AG09309 (cell line): Measurements from ENCODE around the gene TYMP.

Source experiments
- DNase-seq: peaks from one replicate; pipeline ENCODE4 v3.0.0-alpha.2; 2010; ENCODE audit warnings: low read depth
- H3K4me3 ChIP-seq: 2 replicates; pipeline ENCODE4 v1.5.1; 2011; ENCODE audit warnings: mild to moderate bottlenecking, low read depth, low read length, moderate library complexity; ENCODE audit not compliant: control insufficient read depth
- CTCF ChIP-seq: IDR thresholded peaks from 2 replicates; pipeline ENCODE4 v1.5.1; 2011; ENCODE audit warnings: mild to moderate bottlenecking, low read depth, low read length, inconsistent platforms; ENCODE audit not compliant: insufficient read depth, control insufficient read depth; ENCODE audit errors: missing control alignments

TYMP gene

GRCh38 chr22:50575426-50575941 is 45.7 kb upstream of the TYMP start:
- DNase-seq, result no peak
- TF ChIP-seq CTCF, result no peak
- H3K4me3 ChIP-seq, result no peak overlapping the region

GRCh38 chr22:50574383-50574755 is 44.6 kb upstream of the TYMP start:
- no peak overlapping the region for H3K4me3 ChIP-seq
- DNase-seq, result no peak
- no peak for TF ChIP-seq CTCF

GRCh38 chr22:50573491-50574382 is 43.9 kb upstream of the TYMP start:
- no peak overlapping the region for H3K4me3 ChIP-seq
- no peak for DNase-seq
- TF ChIP-seq CTCF, result no peak

GRCh38 chr22:50572965-50573364 is 43.2 kb upstream of the TYMP start:
- DNase-seq, result no peak
- TF ChIP-seq CTCF, result no peak
- no peak overlapping the region for H3K4me3 ChIP-seq

- no peak for DNase-seq
- H3K4me3 ChIP-seq, result no peak overlapping the region
- TF ChIP-seq CTCF, result no peak
Measured at GRCh38 chr22:50571264-50572175, 41.7 kb upstream of the TYMP start.

GRCh38 chr22:50570861-50571260 is 41.0 kb upstream of the TYMP start:
- TF ChIP-seq CTCF, result no peak
- no peak overlapping the region for H3K4me3 ChIP-seq
- DNase-seq, result no peak
